Memory B cell (primary cell): ENCODE data around the gene RDH12.

Experiments
- ATAC-seq: fragments of 150-1000 bp; cut with Tn5 transposase; 2 replicates; pipeline ENCODE4 v1.10.0; 2021; ENCODE audit warnings: low read depth, mild to moderate bottlenecking, moderate library complexity
- DNase-seq, 2 donors: peaks; one replicate each; pipeline ENCODE4 v3.0.0; 2022; ENCODE audit warnings: low spot score in 2 of 2
- H3K27ac Mint-ChIP-seq: one replicate; pipeline ENCODE4 v1.8.0; 2022; ENCODE audit warnings: mild to moderate bottlenecking, moderate library complexity, mixed read lengths
- H3K27me3 Mint-ChIP-seq: one replicate; pipeline ENCODE4 v1.8.0; 2022; ENCODE audit warnings: mixed read lengths
- H3K36me3 Mint-ChIP-seq: one replicate; pipeline ENCODE4 v1.8.0; 2022; ENCODE audit warnings: mild to moderate bottlenecking, mixed read lengths
- H3K4me1 Mint-ChIP-seq: one replicate; pipeline ENCODE4 v1.8.0; 2022; ENCODE audit warnings: mixed read lengths
- H3K4me3 Mint-ChIP-seq: one replicate; pipeline ENCODE4 v1.8.0; 2022; ENCODE audit warnings: mild to moderate bottlenecking, moderate library complexity, mixed read lengths
- H3K9me3 Mint-ChIP-seq: one replicate; pipeline ENCODE4 v1.8.0; 2022; ENCODE audit warnings: mixed read lengths

Gene RDH12

DNA sequence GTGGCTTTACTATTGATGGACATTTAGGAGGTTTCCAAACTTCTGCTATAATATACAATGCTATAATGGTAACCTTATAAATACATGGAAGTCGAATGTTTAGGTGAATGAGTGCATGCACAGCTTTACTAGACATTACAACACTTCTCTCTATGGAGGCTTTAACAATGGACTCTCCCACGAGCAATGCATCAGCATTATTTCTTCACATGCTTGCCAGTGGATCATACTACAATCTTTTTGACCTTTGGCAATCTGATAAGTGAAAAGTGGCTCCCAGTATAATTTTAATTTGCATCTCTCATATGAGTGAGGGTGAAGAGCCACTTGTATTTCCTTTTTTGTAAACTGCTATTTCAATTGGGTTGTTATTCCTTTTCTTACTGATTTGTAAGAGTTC, 18.2 kb downstream of the RDH12 start:
- Mint-ChIP-seq H3K9me3 (no peaks in the 10 kb centered on the region), H3K27ac (no peak overlapping the region), H3K27me3 (peaks cover 6% of the 10 kb centered on the region), H3K36me3 (no peaks in the 10 kb centered on the region), H3K4me3 (no peak overlapping the region), H3K4me1 (peaks cover 3% of the 10 kb centered on the region)
- ATAC-seq = no peak
- DNase-seq = no peak

DNA sequence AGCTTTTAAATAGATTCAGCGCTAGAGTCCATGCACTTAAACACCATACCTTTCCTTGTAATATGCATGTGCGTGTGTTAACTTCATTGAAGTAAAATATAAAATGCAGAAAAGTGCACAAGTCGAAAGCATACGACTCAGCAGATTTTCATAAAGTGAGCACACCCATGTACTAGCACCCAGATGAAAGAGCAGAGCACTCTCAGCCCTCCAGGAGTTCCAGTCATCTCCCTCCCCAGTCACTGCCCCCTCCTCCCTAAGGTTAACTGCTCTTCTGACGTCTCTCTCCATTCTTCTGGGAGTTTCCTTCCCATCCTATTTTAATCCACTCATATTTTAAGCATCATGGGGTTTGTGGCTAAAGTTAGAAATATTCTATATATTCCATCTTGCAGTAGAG, 20.2 kb downstream of the RDH12 start:
- DNase-seq (no peak), ATAC-seq (no peak)
- H3K27me3 Mint-ChIP-seq = peaks cover 6% of the 10 kb centered on the region
- no peak overlapping the region for H3K4me3 Mint-ChIP-seq
- H3K4me1 Mint-ChIP-seq = peaks cover 3% of the 10 kb centered on the region
- H3K36me3 Mint-ChIP-seq = no peaks in the 10 kb centered on the region
- H3K27ac Mint-ChIP-seq = no peak overlapping the region
- no peaks in the 10 kb centered on the region for H3K9me3 Mint-ChIP-seq

DNA sequence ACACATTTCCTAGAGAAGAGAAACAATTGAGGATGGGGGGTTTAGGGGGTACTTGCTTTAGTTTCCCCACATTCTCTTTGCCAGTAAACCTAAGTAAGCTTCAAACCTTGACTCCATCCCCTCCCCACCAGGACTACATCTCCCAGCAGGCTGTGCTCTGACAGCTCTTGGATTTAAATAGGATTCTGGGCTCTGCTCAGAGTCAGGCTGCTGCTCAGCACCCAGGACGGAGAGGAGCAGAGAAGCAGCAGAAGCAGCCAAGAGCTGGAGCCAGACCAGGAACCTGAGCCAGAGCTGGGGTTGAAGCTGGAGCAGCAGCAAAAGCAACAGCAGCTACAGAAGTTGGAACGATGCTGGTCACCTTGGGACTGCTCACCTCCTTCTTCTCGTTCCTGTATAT, 20.6 kb downstream of the RDH12 start:
- H3K36me3 Mint-ChIP-seq = no peaks in the 10 kb centered on the region
- peaks cover 3% of the 10 kb centered on the region for H3K4me1 Mint-ChIP-seq
- ATAC-seq (no peak), DNase-seq (no peak)
- no peak overlapping the region for H3K4me3 Mint-ChIP-seq
- peaks cover 6% of the 10 kb centered on the region for H3K27me3 Mint-ChIP-seq
- H3K9me3 Mint-ChIP-seq = no peaks in the 10 kb centered on the region
- H3K27ac Mint-ChIP-seq = no peak overlapping the region

DNA sequence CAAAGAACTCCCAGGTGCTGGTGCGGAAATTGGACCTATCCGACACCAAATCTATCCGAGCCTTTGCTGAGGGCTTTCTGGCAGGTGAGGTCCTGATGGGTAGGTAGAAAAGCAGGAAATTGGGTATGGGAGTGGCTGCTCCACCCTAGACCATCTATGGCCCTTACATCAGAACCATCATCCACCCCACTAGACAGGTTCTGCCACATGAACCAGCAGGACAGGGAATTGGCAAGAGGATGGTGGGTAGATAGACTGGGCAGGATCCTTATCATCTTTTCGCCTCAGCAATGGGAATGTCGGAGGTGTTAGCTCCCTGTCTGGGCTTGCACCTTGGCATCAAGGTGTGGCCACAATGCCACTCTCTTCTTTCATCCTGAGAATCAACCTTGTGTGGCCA, 23.5 kb downstream of the RDH12 start:
- no peak for DNase-seq
- Mint-ChIP-seq H3K36me3 (no peaks in the 10 kb centered on the region), H3K27me3 (peaks cover 6% of the 10 kb centered on the region), H3K4me3 (no peak overlapping the region), H3K4me1 (peaks cover 3% of the 10 kb centered on the region), H3K27ac (no peak overlapping the region), H3K9me3 (no peaks in the 10 kb centered on the region)
- ATAC-seq = no peak

DNA sequence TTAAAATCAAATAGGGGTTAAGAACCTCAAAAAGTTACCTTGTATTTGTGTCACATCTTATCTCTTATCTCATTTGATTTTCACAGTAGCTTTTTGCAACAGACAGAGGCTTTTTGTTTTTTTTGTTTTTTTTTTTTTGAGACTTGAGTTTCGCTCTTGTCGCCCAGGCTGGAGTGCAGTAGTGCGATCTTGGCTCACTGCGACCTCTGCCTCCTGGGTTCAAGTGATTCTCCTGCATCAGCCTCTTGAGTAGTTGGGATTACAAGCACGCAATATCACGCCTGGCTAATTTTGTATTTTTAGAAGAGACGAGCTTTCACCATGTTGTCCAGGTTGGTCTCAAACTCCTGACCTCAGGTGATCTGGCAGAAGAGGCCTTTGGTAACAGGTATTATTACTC, 25.7 kb downstream of the RDH12 start:
- no peak overlapping the region for H3K4me3 Mint-ChIP-seq
- DNase-seq (no peak), ATAC-seq (no peak)
- no peaks in the 10 kb centered on the region for H3K9me3 Mint-ChIP-seq
- no peaks in the 10 kb centered on the region for H3K36me3 Mint-ChIP-seq
- peaks cover 4% of the 10 kb centered on the region for H3K27me3 Mint-ChIP-seq
- peaks cover 3% of the 10 kb centered on the region for H3K4me1 Mint-ChIP-seq
- H3K27ac Mint-ChIP-seq = no peak overlapping the region

DNA sequence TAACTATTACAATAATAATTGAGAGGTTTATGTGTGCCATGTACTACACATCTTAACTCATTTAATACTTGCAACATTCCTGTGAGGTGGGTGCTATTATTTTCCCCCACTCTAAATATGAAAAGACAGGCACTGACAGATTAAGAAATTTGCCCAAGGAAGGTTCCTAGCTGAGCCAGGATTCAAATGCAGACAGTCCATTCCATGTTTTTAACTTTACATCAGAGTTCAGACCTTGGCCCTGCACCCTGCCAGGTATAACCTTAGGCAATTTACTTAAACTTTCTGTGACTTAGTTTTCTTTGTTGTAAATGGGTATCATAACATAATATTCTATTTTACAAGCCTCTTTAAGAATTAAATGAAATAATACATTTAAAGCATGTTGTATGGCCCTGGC, 26.6 kb downstream of the RDH12 start:
- no peak overlapping the region for H3K4me3 Mint-ChIP-seq
- DNase-seq (no peak), ATAC-seq (no peak)
- no peak overlapping the region for H3K27ac Mint-ChIP-seq
- no peaks in the 10 kb centered on the region for H3K9me3 Mint-ChIP-seq
- H3K27me3 Mint-ChIP-seq = peaks cover 2% of the 10 kb centered on the region
- no peaks in the 10 kb centered on the region for H3K36me3 Mint-ChIP-seq
- H3K4me1 Mint-ChIP-seq = no peaks in the 10 kb centered on the region

- H3K36me3 Mint-ChIP-seq = no peaks in the 10 kb centered on the region
- no peaks in the 10 kb centered on the region for H3K9me3 Mint-ChIP-seq
- no peak overlapping the region for H3K27ac Mint-ChIP-seq
- ATAC-seq (no peak), DNase-seq (no peak)
- no peak overlapping the region for H3K4me3 Mint-ChIP-seq
- peaks cover 1% of the 10 kb centered on the region for H3K27me3 Mint-ChIP-seq
- H3K4me1 Mint-ChIP-seq = no peaks in the 10 kb centered on the region
These were observed 27.6 kb downstream of the RDH12 start for GRCh38 chr14:67729072-67729885.

DNA sequence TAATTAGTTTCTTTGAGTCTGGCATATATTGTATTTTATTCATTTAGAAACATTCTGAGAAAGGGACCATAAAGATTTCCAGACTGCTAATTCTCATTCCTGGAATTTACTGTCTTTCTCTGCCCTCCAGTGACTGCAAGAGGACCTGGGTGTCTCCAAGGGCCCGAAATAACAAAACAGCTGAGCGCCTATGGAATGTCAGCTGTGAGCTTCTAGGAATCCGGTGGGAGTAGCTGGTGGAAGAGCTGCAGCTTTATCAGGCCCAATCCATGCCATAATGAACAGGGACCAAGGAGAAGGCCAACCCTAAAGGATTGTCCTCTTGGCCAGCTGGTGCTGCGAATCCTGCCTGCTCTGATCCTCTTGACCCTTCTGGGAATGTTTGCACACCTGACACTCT, 31.9 kb downstream of the RDH12 start:
- DNase-seq (no peak), ATAC-seq (no peak)
- Mint-ChIP-seq H3K4me3 (no peak overlapping the region), H3K27ac (no peak overlapping the region), H3K36me3 (no peaks in the 10 kb centered on the region), H3K9me3 (no peaks in the 10 kb centered on the region), H3K27me3 (no peaks in the 10 kb centered on the region), H3K4me1 (no peaks in the 10 kb centered on the region)

DNA sequence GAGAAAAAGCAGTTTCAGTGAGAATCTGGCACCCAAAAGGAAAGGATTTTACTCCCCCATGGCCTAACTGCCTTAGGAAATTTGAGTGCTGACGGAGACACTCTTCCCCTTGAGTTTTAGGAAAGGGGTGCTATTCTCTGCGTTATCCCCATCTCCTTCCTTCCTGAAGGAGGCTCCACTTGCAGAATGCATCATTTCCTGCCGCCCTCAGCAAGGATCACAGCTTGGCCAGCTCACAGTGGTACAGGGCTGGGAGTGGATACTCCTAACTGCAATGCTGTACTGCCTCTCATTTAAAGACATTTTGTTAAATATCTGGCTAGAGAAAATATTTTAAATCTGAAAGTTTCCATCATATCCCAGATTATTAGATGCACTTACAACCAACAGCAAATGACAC, 33.0 kb downstream of the RDH12 start:
- H3K36me3 Mint-ChIP-seq = no peaks in the 10 kb centered on the region
- no peaks in the 10 kb centered on the region for H3K9me3 Mint-ChIP-seq
- no peaks in the 10 kb centered on the region for H3K27me3 Mint-ChIP-seq
- no peak overlapping the region for H3K4me3 Mint-ChIP-seq
- ATAC-seq (no peak), DNase-seq (no peak)
- H3K27ac Mint-ChIP-seq = no peak overlapping the region
- no peaks in the 10 kb centered on the region for H3K4me1 Mint-ChIP-seq

DNA sequence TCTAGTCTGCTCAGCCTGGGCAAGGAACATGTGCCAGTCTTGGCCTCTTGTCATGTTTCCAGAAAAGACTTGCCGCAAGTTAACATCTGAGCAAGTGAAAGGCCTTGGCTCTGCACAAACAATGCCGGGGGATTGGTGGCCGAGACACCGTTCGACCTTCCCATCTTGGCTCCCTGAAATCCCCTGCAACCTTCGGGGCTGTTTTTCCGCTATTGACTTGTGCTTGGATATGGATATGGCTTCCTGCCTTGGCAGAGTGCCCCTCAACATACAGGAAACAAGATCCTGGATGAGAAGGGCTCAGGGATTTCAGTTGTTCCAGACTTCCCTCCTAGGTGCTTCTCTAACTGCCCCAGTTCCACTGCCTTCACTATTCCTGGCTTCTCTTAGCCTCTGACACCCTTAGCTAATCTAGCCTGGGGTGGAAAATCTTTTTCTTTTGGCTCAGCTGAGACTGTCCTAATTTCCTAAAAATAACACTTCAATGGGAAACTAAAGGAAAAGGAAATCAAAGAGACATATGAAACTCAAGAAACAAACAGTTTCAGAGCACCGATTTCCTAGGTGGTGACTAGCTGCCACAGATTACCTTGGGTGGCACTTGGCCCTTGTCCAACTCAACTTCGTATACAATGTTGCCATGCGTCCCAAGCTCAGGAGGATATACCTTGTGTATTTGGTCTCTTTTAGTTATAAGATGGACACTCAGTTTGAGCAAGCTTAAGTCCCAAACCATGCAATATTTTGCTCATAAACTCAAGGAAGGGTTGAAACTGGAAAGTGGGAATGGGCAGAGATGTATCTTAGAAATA, 33.9 kb downstream of the RDH12 start:
- Mint-ChIP-seq H3K4me1 (no peaks in the 10 kb centered on the region), H3K4me3 (no peak overlapping the region), H3K27me3 (no peaks in the 10 kb centered on the region), H3K27ac (no peak overlapping the region), H3K36me3 (no peaks in the 10 kb centered on the region), H3K9me3 (no peaks in the 10 kb centered on the region)
- DNase-seq = no peak
- ATAC-seq = no peak

GRCh38 chr14:67736771-67737170, 35.1 kb downstream of the RDH12 start:
- no peaks in the 10 kb centered on the region for H3K27me3 Mint-ChIP-seq
- no peaks in the 10 kb centered on the region for H3K4me1 Mint-ChIP-seq
- ATAC-seq (no peak), DNase-seq (no peak)
- H3K4me3 Mint-ChIP-seq = no peak overlapping the region
- H3K27ac Mint-ChIP-seq = no peak overlapping the region
- no peaks in the 10 kb centered on the region for H3K36me3 Mint-ChIP-seq
- no peaks in the 10 kb centered on the region for H3K9me3 Mint-ChIP-seq

DNA sequence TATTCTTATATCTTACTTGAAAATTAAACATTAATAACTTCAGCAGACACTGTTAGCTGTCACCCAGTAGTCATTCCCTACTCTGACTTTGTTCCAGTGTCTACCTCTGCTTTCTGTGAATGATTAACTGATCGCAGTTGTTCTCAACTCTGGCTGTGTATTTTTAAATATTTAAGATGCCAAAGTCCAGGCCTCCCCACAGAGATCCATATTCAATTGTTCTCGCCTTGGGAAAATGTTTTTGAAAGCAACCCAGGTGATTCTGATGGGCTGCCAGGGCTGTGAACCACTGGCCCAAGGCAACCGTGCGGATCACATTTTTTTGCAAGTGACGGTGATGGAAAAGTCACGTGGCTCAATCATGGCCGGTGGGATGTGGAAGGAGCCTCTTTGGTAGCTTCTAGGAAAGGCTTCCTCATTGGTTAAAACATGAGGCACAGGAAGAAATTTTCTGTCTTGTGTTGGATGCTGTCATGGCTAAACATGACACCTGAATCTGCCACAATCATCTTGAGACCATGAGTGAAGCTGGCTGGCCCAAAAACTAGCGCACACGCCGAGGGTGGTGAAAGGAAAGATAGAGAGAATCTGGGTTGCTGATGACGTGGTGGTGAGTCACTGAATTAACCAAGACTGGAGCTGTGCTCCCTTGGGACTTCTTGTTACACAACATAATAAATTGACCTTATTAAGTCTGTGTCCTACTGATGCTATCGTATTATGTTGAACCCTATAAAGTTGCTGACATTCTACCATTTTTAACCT, 37.2 kb downstream of the RDH12 start:
- Mint-ChIP-seq H3K4me3 (no peak overlapping the region), H3K4me1 (no peaks in the 10 kb centered on the region), H3K27me3 (no peaks in the 10 kb centered on the region), H3K9me3 (peaks cover 2% of the 10 kb centered on the region), H3K27ac (no peak overlapping the region), H3K36me3 (no peaks in the 10 kb centered on the region)
- DNase-seq (no peak), ATAC-seq (peak; percentile 52)

DNA sequence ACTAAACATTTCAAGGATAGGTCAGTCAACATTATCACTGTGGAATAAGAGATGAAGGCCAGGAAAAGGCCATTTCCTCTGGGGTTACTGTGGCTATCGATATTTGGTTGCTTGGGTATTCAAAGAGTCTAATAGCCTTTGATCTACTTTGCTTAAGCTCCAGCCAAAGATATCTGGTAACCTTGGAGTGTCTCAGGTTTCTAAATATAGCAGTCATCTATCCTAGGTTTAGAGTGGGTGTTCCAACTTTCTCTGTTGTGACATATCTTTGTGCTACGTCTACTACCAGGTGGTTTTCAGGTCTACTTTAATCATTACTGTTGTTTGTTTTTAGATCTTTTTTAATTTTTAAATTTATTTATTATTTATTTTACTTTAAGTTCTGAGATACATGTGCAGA, 42.4 kb downstream of the RDH12 start:
- no peaks in the 10 kb centered on the region for H3K4me1 Mint-ChIP-seq
- H3K4me3 Mint-ChIP-seq = no peak overlapping the region
- no peak overlapping the region for H3K27ac Mint-ChIP-seq
- DNase-seq (no peak), ATAC-seq (no peak)
- no peaks in the 10 kb centered on the region for H3K27me3 Mint-ChIP-seq
- peaks cover 2% of the 10 kb centered on the region for H3K9me3 Mint-ChIP-seq
- H3K36me3 Mint-ChIP-seq = peaks cover 21% of the 10 kb centered on the region

- no peak overlapping the region for H3K4me3 Mint-ChIP-seq
- DNase-seq (no peak), ATAC-seq (no peak)
- H3K27ac Mint-ChIP-seq = no peak overlapping the region
- peaks cover 2% of the 10 kb centered on the region for H3K9me3 Mint-ChIP-seq
- peaks cover 41% of the 10 kb centered on the region for H3K36me3 Mint-ChIP-seq
- no peaks in the 10 kb centered on the region for H3K27me3 Mint-ChIP-seq
- no peaks in the 10 kb centered on the region for H3K4me1 Mint-ChIP-seq
These were observed 45.2 kb downstream of the RDH12 start for GRCh38 chr14:67746927-67747326.
